ENCODE measurements around the gene WBP1.
A peak's percentile ranks its signal among the peaks of the same experiment; 100 is the strongest.
"Not testable (repeated sequence)": the region's sequence is repeated elsewhere in the genome, so short reads cannot be mapped to it uniquely, and the experiment has no call there.

WBP1 gene

DNA sequence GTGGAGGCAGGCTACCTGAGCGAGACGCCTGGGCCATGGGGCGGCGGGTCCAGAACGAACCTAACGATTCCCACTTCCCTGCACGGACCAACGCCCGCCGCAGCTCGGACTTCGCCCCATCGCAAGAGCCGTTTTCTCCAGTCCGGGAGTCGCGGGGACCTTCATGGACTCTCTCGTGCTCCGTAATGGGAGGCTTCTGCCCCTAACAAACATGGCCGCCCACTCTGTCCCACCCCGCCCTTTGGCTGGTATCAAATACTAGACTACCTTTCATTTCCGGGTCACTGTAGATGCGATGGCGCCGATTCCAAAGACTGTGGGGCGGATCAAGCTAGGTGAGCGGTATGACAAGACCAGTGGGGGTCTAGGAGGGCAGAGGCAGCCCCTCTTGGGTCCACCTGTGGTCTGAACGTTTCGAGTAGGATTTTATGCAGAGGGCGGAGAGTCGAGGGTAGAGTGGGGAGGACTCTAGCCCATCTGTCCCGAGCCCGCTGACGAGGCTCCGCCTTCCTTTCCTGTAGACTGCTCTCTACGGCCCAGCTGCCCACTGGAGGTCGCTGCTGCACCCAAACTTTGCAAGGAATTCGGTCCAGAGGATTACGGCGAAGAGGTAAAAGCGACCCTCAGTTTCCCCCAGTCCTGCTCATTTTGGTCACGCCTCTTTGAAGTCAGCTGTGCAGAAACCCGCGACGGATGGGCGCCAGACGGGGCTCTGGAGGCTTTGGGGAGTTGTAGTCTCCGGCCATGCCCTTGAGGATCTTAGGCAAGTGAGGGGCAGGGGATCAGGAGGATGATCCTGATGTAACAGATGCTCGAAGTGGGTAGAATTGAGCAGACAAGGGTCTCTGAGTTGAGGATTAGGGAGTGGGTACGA lies 24.8 kb downstream of the WBP1 start, which contains the start of the genes CCDC142 and TTC31:
Gene CCDC142 (minus strand): TSS at position 198 of the 874 bp plus-strand sequence. CDS start 161 bp downstream, at position 37.
Gene TTC31 (plus strand): TSS at position 281 of the 874 bp plus-strand sequence. CDS start 15 bp downstream, at position 296.
- DNase-seq: peak; percentile 95

DNA sequence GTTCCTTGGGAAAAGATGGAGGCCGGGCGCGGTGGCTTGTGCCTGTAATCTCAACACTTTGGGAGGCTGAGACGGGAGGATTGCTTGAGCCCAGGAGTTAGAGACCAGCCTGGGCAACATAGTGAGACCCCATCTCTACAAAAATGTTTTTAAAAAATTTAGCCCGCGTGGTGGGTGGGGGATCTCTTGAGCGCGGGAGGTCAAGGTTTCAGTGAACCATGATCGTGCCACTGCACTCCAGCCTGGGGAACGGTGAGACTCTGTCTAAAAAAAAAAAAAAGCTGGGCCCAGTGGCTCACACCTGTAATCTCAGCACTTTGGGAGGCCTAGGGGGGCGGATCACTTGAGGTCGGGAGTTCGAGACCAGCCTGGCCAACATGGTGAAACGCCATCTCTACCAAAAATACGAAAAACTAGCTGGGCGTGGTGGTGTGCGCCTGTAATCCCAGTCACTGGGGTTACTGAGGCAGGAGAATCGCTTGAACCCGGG lies 25.5 kb downstream of the WBP1 start:
- DNase-seq: not testable (repeated sequence)

DNA sequence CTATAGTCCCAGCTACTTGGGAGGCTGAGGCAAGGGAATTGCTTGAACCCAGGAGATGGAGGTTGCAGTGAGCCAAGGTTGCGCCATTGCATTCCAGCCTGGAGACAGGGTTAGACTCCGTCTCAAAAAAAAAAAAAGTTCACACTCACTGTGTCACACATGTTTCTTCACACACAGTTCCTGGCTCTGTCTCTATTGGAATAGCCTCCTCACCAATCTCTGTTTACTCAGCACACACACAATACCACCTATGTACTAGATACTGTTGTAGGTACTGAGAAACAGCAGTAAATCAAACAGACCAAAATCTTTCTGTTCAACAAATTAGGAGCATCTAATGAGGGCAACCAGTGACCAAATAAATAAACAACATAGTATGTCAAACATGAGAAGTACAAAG lies 27.9 kb downstream of the WBP1 start:
- no peak for DNase-seq

- no peak for DNase-seq
Observed at GRCh38 chr2:74488643-74489481, 30.6 kb downstream of the WBP1 start.

- no peak for DNase-seq
Observed at GRCh38 chr2:74489906-74490305, 31.7 kb downstream of the WBP1 start.

GRCh38 chr2:74491648-74492544 lies 33.7 kb downstream of the WBP1 start:
- DNase-seq: no peak

DNA sequence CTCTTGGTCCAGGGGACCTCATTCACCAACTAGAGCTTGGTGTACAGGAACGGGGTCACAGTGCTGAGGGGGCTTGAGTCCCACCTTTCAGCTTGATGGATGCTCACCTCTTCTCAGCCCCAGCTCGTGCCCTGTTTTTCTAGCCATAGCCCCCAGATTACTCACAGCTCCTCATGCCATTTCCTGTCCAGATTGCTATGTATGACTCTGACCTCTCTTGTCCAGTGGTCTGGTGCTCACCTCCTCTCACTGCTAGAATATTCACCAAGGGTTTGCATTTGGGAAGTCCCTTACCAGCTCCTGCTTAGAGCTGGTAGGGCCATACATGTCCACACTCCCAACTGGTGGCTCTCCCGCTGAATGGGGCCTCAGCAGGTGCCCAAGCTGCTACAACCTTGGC lies 35.3 kb downstream of the WBP1 start:
- no peak for DNase-seq

GRCh38 chr2:74495440-74495839 lies 37.2 kb downstream of the WBP1 start:
- DNase-seq: no peak

GRCh38 chr2:74496997-74497776 lies 38.9 kb downstream of the WBP1 start:
- no peak for DNase-seq

DNA sequence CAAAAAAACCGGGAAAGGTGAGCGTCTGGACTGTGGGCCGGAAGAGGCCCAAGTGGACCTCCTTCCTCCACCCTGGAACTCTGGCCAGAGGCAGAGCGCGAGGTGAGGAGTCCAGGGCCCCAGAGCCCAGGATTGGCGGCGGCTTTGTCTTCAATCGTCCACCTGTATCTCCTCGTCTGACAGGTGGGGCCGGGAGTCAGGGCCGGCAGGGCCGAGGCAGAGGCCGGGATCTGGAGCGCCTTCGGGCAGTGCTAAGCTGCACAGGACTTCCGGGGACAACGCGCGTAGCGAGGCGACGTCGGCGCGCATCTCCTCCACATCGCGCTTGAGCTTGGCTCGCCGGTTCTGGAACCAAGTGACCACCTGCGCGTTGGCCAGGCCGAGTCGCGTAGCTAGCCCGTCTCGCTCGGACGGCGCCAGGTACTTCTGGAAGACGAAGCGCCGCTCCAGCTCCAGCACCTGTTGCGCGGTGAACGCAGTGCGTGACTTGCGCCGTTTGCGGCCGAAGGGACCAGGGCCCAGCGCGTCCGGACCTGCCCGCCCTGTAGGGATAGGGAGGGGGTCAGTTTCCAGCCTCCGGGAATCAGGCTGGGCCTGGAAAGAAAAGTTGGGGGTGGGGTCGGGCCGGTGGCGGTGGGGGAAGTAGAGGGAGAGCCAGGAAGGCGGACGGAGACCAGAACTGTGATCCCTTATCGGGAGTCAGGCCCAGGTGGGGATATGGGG lies 39.7 kb downstream of the WBP1 start:
- DNase-seq: no peak

GRCh38 chr2:74498500-74499266 lies 40.4 kb downstream of the WBP1 start:
- DNase-seq: no peak

DNA sequence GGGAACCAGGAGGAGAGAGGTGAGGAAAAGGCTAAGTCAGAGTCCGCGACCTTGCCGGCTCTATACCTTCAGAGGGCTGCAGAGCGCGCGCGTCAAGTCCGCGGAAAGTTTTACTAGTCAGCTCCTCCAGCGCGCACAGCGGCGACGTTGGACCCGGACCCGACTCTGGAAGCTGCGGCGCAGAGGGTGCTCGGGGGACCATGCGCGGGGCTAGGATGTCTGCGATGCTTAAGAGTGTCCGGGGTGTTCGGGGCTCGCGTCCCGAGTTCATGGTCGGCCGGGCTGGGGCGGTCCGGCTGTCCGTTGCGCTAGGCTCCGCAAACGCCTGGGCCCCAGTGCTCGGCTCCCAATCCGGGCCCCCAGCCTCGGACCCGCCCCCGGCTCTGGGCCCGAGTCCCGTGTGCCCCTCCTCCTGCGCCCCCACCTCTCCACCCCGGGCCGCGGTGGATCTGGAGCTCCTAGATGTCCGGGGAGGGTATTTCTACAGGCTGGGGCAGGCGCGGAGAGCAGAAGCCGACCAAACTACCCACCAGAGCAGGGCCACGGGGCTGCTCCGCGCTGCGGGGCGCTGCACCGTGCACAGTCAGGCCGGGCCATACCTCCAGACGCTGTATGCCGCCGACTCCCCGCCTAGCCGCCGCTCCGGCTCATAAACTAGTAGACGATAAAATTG lies 41.2 kb downstream of the WBP1 start, which contains the start of gene LBX2:
Gene LBX2 (minus strand): TSS at position 337 of the 673 bp plus-strand sequence. CDS start 66 bp downstream, at position 271.
- DNase-seq: no peak

GRCh38 chr2:74499940-74500577 lies 41.8 kb downstream of the WBP1 start:
- DNase-seq: no peak

- DNase-seq: no peak
Observed at GRCh38 chr2:74500578-74500946, 42.3 kb downstream of the WBP1 start.

- no peak for DNase-seq
Observed at GRCh38 chr2:74501335-74502071, 43.3 kb downstream of the WBP1 start.

DNA sequence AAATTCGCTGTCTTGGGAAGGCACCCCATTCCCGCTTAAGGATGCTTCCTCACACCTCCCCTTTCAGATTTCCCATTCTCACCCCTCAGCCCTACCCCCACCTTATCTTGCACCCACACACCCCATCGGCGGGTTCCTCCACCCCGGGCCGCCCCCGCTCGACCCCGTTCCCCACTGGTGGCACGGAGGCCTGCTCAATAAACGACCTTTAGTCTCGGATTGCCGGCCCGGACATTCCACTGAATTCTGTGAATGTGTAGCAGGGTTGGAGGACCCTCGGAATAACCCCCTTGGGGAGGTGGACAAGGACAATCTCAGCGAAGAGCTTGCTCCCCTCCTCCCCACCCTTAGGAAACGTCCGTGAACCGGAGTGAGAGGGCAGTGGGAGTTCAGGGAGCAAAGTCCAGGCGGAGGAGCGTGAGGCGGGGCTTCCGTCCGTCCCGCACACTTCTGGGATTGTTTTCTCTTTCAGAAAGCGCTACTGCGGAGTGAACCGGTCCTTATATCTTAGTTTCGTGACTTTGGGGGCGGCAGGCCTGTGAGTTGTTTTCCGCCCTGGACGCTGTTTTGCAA lies 44.0 kb downstream of the WBP1 start:
- no peak for DNase-seq

DNA sequence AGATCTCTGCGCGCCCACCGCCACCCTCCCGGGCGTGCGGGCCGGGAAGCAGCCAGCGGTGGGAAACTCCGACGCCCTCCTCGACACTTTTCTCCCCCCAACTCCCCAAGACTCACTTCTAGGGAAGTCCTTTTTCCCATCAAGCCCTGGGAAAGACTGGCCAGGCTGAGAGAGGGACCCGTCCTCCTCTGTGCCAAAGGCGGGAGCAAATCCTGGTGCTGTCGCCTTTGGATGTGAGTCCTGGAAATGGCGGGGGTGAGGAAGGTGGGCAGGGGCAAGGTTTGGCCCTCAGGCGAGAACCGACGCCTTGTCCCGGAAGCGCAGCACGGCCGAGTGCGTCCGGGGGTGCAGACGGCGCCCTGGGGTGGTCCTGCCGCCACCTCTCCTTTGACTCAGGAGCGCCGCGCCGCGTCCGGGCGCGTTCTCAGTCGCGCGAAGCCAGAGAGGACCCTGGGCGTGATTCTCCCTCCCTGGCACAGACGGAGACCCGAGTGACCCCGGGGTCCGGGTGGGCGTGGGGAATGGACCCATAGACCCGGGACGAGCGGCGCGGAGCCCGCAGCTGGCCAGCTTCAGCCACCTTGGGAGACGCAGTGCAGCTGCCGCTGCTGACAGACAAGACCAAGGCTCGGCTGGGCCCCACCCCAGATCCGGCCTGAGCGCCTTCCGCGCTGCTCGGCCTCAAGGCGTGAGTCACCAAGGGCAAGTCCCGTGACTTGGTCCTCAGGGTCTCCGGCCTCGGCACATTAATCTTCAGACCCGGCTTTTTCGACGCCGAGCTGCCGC lies 44.7 kb downstream of the WBP1 start:
- peak; percentile 77 for DNase-seq

Measured in fibroblast of skin of abdomen (primary cell).